ENCODE results near the gene KIAA0232. TPM values are rescaled to one million over a fixed set of nuclear protein-coding genes. Genes with fewer than 3 reads are reported as not detected.
"Not testable (repeated sequence)": the region's sequence is repeated elsewhere in the genome, so short reads cannot be mapped to it uniquely, and the experiment has no call there.

KIAA0232 gene
- total and polyA plus RNA-seq, 4 donors: 7.9 to 38.8 (median 20.6) TPM

DNA sequence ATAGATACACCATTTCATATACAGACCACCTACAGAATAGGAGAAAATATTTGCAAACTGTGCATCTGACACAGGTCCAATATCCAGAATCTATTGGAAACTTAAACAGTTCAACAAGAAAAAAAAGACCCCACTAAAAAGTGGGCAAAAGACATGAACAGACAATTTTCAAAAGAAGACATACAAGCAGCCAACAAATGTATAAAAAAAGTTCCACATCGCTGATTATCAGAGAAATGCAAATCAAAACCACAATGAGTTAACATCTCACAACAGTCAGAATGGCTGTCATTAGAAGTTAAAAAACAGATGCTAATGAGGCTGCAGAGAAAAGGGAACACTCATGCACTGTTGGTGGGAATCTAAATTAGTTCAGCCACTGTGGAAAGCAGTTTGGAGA, 36.8 kb downstream of the KIAA0232 start:
- H3K9me3 ChIP-seq (ENCODE audit: control insufficient read depth, low read length): no peaks in the 10 kb centered on the region
- intact Hi-C loops (cut with DNase I): no loop called here
- no peak for DNase-seq
- H3K4me3 ChIP-seq (ENCODE audit: low read length in 2 of 2): no peak overlapping the region
- no peak for ATAC-seq (ENCODE audit: low FRiP score)
- WGBS, 2 donors: 94 to 99% methylated on average over 1 of the region's 1 CpG
- H3K4me1 ChIP-seq (ENCODE audit: control insufficient read depth in 1 of 2, insufficient read depth in 2 of 2, low read length in 2 of 2): peaks cover 1% of the 10 kb centered on the region in 2 donors
- no peaks in the 10 kb centered on the region for H3K27me3 ChIP-seq (ENCODE audit: control insufficient read depth in 1 of 2, insufficient read depth in 2 of 2, low read length in 1 of 2)
- no peak overlapping the region for H3K27ac ChIP-seq (ENCODE audit: low read depth in 1 of 2, low read length in 2 of 2)
- H3K36me3 ChIP-seq (ENCODE audit: control insufficient read depth in 1 of 2, insufficient read depth in 2 of 2, low read length in 1 of 2): no peaks in the 10 kb centered on the region

- DNase-seq (no peak), ATAC-seq (ENCODE audit: low FRiP score) (no peak)
- no peak overlapping the region for H3K4me3 ChIP-seq (ENCODE audit: low read length in 2 of 2)
- H3K36me3 ChIP-seq (ENCODE audit: control insufficient read depth in 1 of 2, insufficient read depth in 2 of 2, low read length in 1 of 2): peaks cover 0 to 4% of the 10 kb centered on the region in 2 donors
- intact Hi-C loops (cut with DNase I): no loop called here
- no peaks in the 10 kb centered on the region for H3K9me3 ChIP-seq (ENCODE audit: control insufficient read depth, low read length)
- H3K4me1 ChIP-seq (ENCODE audit: control insufficient read depth in 1 of 2, insufficient read depth in 2 of 2, low read length in 2 of 2): peaks cover 3 to 4% of the 10 kb centered on the region in 2 donors
- no peaks in the 10 kb centered on the region for H3K27me3 ChIP-seq (ENCODE audit: control insufficient read depth in 1 of 2, insufficient read depth in 2 of 2, low read length in 1 of 2)
- 94 to 100% methylated on average over 1 of the region's 1 CpG for WGBS, 2 donors
- H3K27ac ChIP-seq (ENCODE audit: low read depth in 1 of 2, low read length in 2 of 2): no peak overlapping the region
Measured at GRCh38 chr4:6820695-6821094, 38.2 kb downstream of the KIAA0232 start.

DNA sequence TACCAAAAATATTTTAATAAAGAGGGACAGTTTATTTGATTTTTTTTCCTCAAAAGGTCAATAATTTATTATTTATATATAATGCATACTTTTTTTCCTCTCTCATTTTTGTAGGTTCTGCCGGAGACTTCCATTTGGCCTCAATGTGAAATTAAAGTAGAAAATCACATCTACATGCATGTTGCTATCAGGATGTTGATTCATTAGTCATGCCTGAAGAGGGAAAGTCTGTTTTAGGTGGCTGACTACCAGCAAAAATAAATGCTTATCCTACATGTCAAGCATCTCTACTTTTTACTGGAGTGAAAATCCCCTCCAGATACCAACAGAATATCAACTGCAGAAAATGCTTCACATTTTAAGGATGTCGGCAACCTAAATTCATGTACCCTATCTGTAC, 41.5 kb downstream of the KIAA0232 start:
- ATAC-seq (ENCODE audit: low FRiP score) (no peak), DNase-seq (no peak)
- 23 to 30% methylated on average over 2 of the region's 2 CpGs for WGBS, 2 donors
- peaks cover 3 to 4% of the 10 kb centered on the region in 2 donors for H3K4me1 ChIP-seq (ENCODE audit: control insufficient read depth in 1 of 2, insufficient read depth in 2 of 2, low read length in 2 of 2)
- no peaks in the 10 kb centered on the region for H3K9me3 ChIP-seq (ENCODE audit: control insufficient read depth, low read length)
- H3K27me3 ChIP-seq (ENCODE audit: control insufficient read depth in 1 of 2, insufficient read depth in 2 of 2, low read length in 1 of 2): no peaks in the 10 kb centered on the region
- H3K36me3 ChIP-seq (ENCODE audit: control insufficient read depth in 1 of 2, insufficient read depth in 2 of 2, low read length in 1 of 2): peaks cover 0 to 6% of the 10 kb centered on the region in 2 donors
- H3K4me3 ChIP-seq (ENCODE audit: low read length in 2 of 2): no peak overlapping the region
- intact Hi-C loops (cut with DNase I): no loop called here
- H3K27ac ChIP-seq (ENCODE audit: low read depth in 1 of 2, low read length in 2 of 2): no peak overlapping the region

DNA sequence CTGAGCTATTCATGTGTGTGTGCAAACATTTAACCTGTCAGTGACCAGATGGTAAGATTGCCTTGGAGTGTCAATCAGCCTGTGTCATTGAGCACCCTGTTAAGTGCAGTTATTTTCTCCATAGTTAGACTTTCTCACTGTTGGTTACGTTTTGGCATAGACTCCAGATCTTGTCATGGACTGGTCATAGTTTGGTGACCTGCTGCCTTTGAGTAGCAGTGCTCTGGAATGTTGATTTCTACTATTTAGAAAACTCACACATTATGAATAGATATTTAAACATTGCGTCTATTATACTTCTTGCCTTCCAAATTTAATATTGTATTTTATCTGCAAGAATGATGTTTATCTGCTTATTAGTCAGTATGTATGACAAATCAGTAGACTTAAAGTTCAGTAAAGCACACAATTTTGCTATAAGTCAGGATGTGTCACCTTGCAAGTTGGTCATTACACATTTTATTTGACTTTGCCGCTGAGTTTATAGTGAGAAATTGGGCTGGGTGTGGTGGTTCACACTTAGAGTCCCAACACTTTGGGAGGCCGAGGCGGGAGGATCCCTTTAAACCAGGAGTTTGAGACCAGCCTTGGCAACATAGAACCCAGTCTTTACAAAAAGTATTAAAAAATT, 42.4 kb downstream of the KIAA0232 start:
- H3K36me3 ChIP-seq (ENCODE audit: control insufficient read depth in 1 of 2, insufficient read depth in 2 of 2, low read length in 1 of 2): peaks cover 0 to 6% of the 10 kb centered on the region in 2 donors
- intact Hi-C loops (cut with DNase I): no loop called here
- no peak overlapping the region for H3K27ac ChIP-seq (ENCODE audit: low read depth in 1 of 2, low read length in 2 of 2)
- ATAC-seq (ENCODE audit: low FRiP score): no peak
- H3K27me3 ChIP-seq (ENCODE audit: control insufficient read depth in 1 of 2, insufficient read depth in 2 of 2, low read length in 1 of 2): no peaks in the 10 kb centered on the region
- no peak overlapping the region for H3K4me3 ChIP-seq (ENCODE audit: low read length in 2 of 2)
- 82 to 86% methylated on average over 5 of the region's 5 CpGs for WGBS, 2 donors
- H3K4me1 ChIP-seq (ENCODE audit: control insufficient read depth in 1 of 2, insufficient read depth in 2 of 2, low read length in 2 of 2): peaks cover 3 to 4% of the 10 kb centered on the region in 2 donors
- no peak for DNase-seq
- H3K9me3 ChIP-seq (ENCODE audit: control insufficient read depth, low read length): no peaks in the 10 kb centered on the region

- H3K4me1 ChIP-seq (ENCODE audit: control insufficient read depth in 1 of 2, insufficient read depth in 2 of 2, low read length in 2 of 2): peaks cover 3 to 4% of the 10 kb centered on the region in 2 donors
- intact Hi-C loops (cut with DNase I): no loop called here
Measured at GRCh38 chr4:6825403-6825802, 42.9 kb downstream of the KIAA0232 start.

GRCh38 chr4:6826781-6827508, 44.4 kb downstream of the KIAA0232 start:
- intact Hi-C loops (cut with DNase I): no loop called here
- Histone ChIP-seq H3K4me3 (ENCODE audit: low read length in 2 of 2) (no peak overlapping the region), H3K36me3 (ENCODE audit: control insufficient read depth in 1 of 2, insufficient read depth in 2 of 2, low read length in 1 of 2) (peaks cover 4 to 6% of the 10 kb centered on the region in 2 donors), H3K9me3 (ENCODE audit: control insufficient read depth, low read length) (no peaks in the 10 kb centered on the region), H3K27me3 (ENCODE audit: control insufficient read depth in 1 of 2, insufficient read depth in 2 of 2, low read length in 1 of 2) (no peaks in the 10 kb centered on the region), H3K27ac (ENCODE audit: low read depth in 1 of 2, low read length in 2 of 2) (no peak overlapping the region), H3K4me1 (ENCODE audit: control insufficient read depth in 1 of 2, insufficient read depth in 2 of 2, low read length in 2 of 2) (peaks cover 3 to 4% of the 10 kb centered on the region in 2 donors)
- no peak for DNase-seq
- WGBS, 2 donors: 78 to 82% methylated on average over 9 of the region's 9 CpGs
- ATAC-seq (ENCODE audit: low FRiP score): no peak

More at GRCh38 chr4:6825403-6825802, 42.9 kb downstream of the KIAA0232 start:
- Histone ChIP-seq H3K27ac (ENCODE audit: low read depth in 1 of 2, low read length in 2 of 2) (no peak overlapping the region), H3K9me3 (ENCODE audit: control insufficient read depth, low read length) (no peaks in the 10 kb centered on the region), H3K4me3 (ENCODE audit: low read length in 2 of 2) (no peak overlapping the region), H3K27me3 (ENCODE audit: control insufficient read depth in 1 of 2, insufficient read depth in 2 of 2, low read length in 1 of 2) (no peaks in the 10 kb centered on the region), H3K36me3 (ENCODE audit: control insufficient read depth in 1 of 2, insufficient read depth in 2 of 2, low read length in 1 of 2) (peaks cover 0 to 6% of the 10 kb centered on the region in 2 donors)
- ATAC-seq (ENCODE audit: low FRiP score) (no peak), DNase-seq (no peak)
- 86 to 88% methylated on average over 6 of the region's 6 CpGs for WGBS, 2 donors

GRCh38 chr4:6829086-6829485, 46.6 kb downstream of the KIAA0232 start:
- no peaks in the 10 kb centered on the region for H3K27me3 ChIP-seq (ENCODE audit: control insufficient read depth in 1 of 2, insufficient read depth in 2 of 2, low read length in 1 of 2)
- intact Hi-C loops (cut with DNase I): no loop called here
- H3K27ac ChIP-seq (ENCODE audit: low read depth in 1 of 2, low read length in 2 of 2): no peak overlapping the region
- H3K36me3 ChIP-seq (ENCODE audit: control insufficient read depth in 1 of 2, insufficient read depth in 2 of 2, low read length in 1 of 2): peaks cover 6% of the 10 kb centered on the region in 2 donors
- peaks cover 3 to 4% of the 10 kb centered on the region in 2 donors for H3K4me1 ChIP-seq (ENCODE audit: control insufficient read depth in 1 of 2, insufficient read depth in 2 of 2, low read length in 2 of 2)
- no peak overlapping the region for H3K4me3 ChIP-seq (ENCODE audit: low read length in 2 of 2)
- no peak for DNase-seq
- WGBS, 2 donors: 52 to 56% methylated on average over 5 of the region's 5 CpGs
- no peak for ATAC-seq (ENCODE audit: low FRiP score)
- H3K9me3 ChIP-seq (ENCODE audit: control insufficient read depth, low read length): no peaks in the 10 kb centered on the region

GRCh38 chr4:6834867-6835266, 52.3 kb downstream of the KIAA0232 start:
- intact Hi-C loops (cut with DNase I): no loop called here
- Histone ChIP-seq H3K36me3 (ENCODE audit: control insufficient read depth in 1 of 2, insufficient read depth in 2 of 2, low read length in 1 of 2) (peaks cover 0 to 6% of the 10 kb centered on the region in 2 donors), H3K9me3 (ENCODE audit: control insufficient read depth, low read length) (no peaks in the 10 kb centered on the region), H3K27me3 (ENCODE audit: control insufficient read depth in 1 of 2, insufficient read depth in 2 of 2, low read length in 1 of 2) (no peaks in the 10 kb centered on the region), H3K4me3 (ENCODE audit: low read length in 2 of 2) (no peak overlapping the region), H3K27ac (ENCODE audit: low read depth in 1 of 2, low read length in 2 of 2) (no peak overlapping the region), H3K4me1 (ENCODE audit: control insufficient read depth in 1 of 2, insufficient read depth in 2 of 2, low read length in 2 of 2) (no peaks in the 10 kb centered on the region)
- no peak for ATAC-seq (ENCODE audit: low FRiP score)
- no peak for DNase-seq
- 89 to 91% methylated on average over 3 of the region's 3 CpGs for WGBS, 2 donors

DNA sequence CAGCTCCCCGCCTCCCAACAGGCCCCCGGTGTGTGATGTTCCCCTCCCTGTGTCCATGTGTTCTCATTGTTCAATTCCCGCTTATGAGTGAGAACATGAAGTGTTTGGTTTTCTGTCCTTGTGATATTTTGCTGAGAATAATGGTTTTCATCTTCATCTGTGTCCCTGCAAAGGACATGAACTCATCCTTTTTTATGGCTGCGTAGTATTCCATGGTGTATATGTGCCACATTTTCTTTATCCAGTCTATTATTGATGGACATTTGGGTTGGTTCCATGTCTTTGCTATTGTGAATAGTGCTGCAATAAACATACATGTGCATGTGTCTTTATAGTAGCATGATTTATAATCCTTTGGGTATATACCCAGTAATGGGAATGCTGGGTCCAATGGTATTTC, 53.1 kb downstream of the KIAA0232 start:
- H3K36me3 ChIP-seq (ENCODE audit: control insufficient read depth in 1 of 2, insufficient read depth in 2 of 2, low read length in 1 of 2); intact Hi-C loops (cut with DNase I); H3K9me3 ChIP-seq (ENCODE audit: control insufficient read depth, low read length); H3K4me3 ChIP-seq (ENCODE audit: low read length in 2 of 2); H3K27ac ChIP-seq (ENCODE audit: low read depth in 1 of 2, low read length in 2 of 2); H3K4me1 ChIP-seq (ENCODE audit: control insufficient read depth in 1 of 2, insufficient read depth in 2 of 2, low read length in 2 of 2); DNase-seq; H3K27me3 ChIP-seq (ENCODE audit: control insufficient read depth in 1 of 2, insufficient read depth in 2 of 2, low read length in 1 of 2); ATAC-seq (ENCODE audit: low FRiP score): not testable (repeated sequence)
- 98 to 99% methylated on average over 4 of the region's 4 CpGs for WGBS, 2 donors

Measured in aorta (tissue), 5 donors.